ENCODE measurements around the gene ZDBF2.
"Not testable (repeated sequence)": the region's sequence is repeated elsewhere in the genome, so short reads cannot be mapped to it uniquely, and the experiment has no call there.

The ZDBF2 gene

GRCh38 chr2:206352571-206352970 is 78.1 kb downstream of the ZDBF2 start:
- Histone ChIP-seq H3K27me3 (replicated peaks; ENCODE audit: control insufficient read depth, insufficient read depth, low read length) (no peaks in the 10 kb centered on the region), H3K36me3 (ENCODE audit: control insufficient read depth, insufficient read depth, low read length) (no peaks in the 10 kb centered on the region), H3K4me3 (replicated peaks; ENCODE audit: low read depth, low read length) (no peak overlapping the region)
- TF ChIP-seq, protein P1, sequence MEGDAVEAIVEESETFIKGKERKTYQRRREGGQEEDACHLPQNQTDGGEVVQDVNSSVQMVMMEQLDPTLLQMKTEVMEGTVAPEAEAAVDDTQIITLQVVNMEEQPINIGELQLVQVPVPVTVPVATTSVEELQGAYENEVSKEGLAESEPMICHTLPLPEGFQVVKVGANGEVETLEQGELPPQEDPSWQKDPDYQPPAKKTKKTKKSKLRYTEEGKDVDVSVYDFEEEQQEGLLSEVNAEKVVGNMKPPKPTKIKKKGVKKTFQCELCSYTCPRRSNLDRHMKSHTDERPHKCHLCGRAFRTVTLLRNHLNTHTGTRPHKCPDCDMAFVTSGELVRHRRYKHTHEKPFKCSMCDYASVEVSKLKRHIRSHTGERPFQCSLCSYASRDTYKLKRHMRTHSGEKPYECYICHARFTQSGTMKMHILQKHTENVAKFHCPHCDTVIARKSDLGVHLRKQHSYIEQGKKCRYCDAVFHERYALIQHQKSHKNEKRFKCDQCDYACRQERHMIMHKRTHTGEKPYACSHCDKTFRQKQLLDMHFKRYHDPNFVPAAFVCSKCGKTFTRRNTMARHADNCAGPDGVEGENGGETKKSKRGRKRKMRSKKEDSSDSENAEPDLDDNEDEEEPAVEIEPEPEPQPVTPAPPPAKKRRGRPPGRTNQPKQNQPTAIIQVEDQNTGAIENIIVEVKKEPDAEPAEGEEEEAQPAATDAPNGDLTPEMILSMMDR (IDR thresholded peaks at IDR 0.05; ENCODE audit: insufficient read depth, low read length, poor library complexity, severe bottlenecking), result no peak
- no peak for DNase-seq (ENCODE audit: extremely low read depth, insufficient read length)

DNA sequence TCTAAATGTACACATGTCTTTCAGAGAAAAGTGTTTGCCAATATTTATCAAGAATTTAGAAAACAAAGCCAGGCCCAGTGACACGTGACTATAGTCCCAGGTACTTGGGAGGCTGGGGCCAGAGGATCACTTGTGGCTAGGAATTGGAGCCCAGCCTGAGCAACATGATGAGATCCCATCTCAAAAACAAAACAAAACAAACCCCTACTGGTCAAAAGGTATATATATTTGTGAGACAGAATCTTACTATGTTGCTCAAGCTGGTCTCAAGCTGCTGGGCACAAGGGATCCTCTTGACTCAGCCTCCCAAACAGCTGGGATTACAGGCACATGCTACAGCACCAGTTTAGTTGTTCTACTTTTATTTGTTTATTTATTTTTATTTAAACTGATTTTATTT is 79.2 kb downstream of the ZDBF2 start:
- Histone ChIP-seq H3K27me3 (replicated peaks; ENCODE audit: control insufficient read depth, insufficient read depth, low read length) (no peaks in the 10 kb centered on the region), H3K4me3 (replicated peaks; ENCODE audit: low read depth, low read length) (no peak overlapping the region), H3K36me3 (ENCODE audit: control insufficient read depth, insufficient read depth, low read length) (no peaks in the 10 kb centered on the region)
- peak; percentile 26 for DNase-seq (ENCODE audit: extremely low read depth, insufficient read length)
- TF ChIP-seq, protein P1 (IDR thresholded peaks at IDR 0.05; ENCODE audit: insufficient read depth, low read length, poor library complexity, severe bottlenecking), result peak; percentile 10

GRCh38 chr2:206354129-206354528 is 79.7 kb downstream of the ZDBF2 start:
- TF ChIP-seq, protein P1 (IDR thresholded peaks at IDR 0.05; ENCODE audit: insufficient read depth, low read length, poor library complexity, severe bottlenecking), result no peak
- peak; percentile 48 for DNase-seq (ENCODE audit: extremely low read depth, insufficient read length)

DNA sequence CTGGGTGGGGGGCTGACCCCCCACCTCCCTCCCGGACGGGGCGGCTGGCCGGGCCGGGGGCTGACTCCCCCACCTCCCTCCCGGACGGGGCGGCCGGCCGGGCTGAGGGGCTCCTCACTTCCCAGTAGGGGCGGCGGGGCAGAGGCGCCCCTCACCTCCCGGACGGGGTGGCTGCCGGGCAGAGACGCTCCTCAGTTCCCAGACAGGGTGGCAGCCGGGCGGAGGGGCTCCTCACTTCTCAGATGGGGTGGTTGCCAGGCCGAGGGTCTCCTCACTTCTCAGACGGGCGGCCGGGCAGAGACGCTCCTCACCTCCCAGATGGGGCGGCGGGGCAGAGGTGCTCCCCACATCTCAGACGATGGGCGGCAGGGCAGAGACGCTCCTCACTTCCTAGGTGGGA is 82.4 kb downstream of the ZDBF2 start:
- H3K36me3 ChIP-seq (ENCODE audit: control insufficient read depth, insufficient read depth, low read length); DNase-seq (ENCODE audit: extremely low read depth, insufficient read length); H3K27me3 ChIP-seq (replicated peaks; ENCODE audit: control insufficient read depth, insufficient read depth, low read length); H3K4me3 ChIP-seq (replicated peaks; ENCODE audit: low read depth, low read length): not testable (repeated sequence)

More at GRCh38 chr2:206354129-206354528, 79.7 kb downstream of the ZDBF2 start:
- no peaks in the 10 kb centered on the region for H3K27me3 ChIP-seq (replicated peaks; ENCODE audit: control insufficient read depth, insufficient read depth, low read length)
- no peaks in the 10 kb centered on the region for H3K36me3 ChIP-seq (ENCODE audit: control insufficient read depth, insufficient read depth, low read length)
- H3K4me3 ChIP-seq (replicated peaks; ENCODE audit: low read depth, low read length), result no peak overlapping the region

- not testable (repeated sequence) for H3K36me3 ChIP-seq (ENCODE audit: control insufficient read depth, insufficient read depth, low read length); H3K4me3 ChIP-seq (replicated peaks; ENCODE audit: low read depth, low read length); DNase-seq (ENCODE audit: extremely low read depth, insufficient read length); H3K27me3 ChIP-seq (replicated peaks; ENCODE audit: control insufficient read depth, insufficient read depth, low read length)
Observed at GRCh38 chr2:206360840-206361239, 86.4 kb downstream of the ZDBF2 start.

DNA sequence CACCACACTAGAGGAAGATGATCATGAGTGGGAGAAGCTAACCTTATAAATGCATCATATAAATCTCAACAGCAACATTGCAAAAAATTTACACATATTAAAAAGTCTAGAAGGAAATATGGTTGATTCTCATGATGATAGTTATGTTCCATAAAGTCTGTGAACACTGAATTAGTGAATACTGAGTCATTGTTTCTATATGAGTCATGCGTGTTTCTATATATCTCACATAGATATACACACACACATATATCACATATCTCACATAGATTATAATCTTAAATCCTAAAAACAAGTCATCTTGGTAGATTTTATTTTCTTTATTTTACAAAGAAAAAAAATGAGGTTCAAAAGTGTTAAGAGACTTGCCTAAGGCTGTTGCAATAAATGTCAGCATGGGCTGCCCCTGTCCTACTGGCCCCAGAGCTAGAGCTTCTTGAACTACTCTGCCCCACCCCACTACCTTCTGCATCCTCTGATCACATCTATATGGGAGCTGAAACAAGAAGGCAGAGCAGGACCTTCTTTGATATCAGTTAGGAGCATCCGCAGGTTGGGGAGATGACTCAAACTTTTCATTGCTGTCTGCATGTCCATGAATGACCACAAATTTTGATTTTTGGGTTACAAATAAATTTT is 87.1 kb downstream of the ZDBF2 start:
- peak; percentile 57 for DNase-seq (ENCODE audit: extremely low read depth, insufficient read length)
- no peak overlapping the region for H3K4me3 ChIP-seq (replicated peaks; ENCODE audit: low read depth, low read length)
- no peaks in the 10 kb centered on the region for H3K36me3 ChIP-seq (ENCODE audit: control insufficient read depth, insufficient read depth, low read length)
- TF ChIP-seq, protein P1 (IDR thresholded peaks at IDR 0.05; ENCODE audit: insufficient read depth, low read length, poor library complexity, severe bottlenecking), result no peak
- H3K27me3 ChIP-seq (replicated peaks; ENCODE audit: control insufficient read depth, insufficient read depth, low read length), result no peaks in the 10 kb centered on the region
